ENCODE data around the gene TRPV2.
A peak's percentile ranks its signal among the peaks of the same experiment; 100 is the strongest.

The TRPV2 gene

GRCh38 chr17:16444258-16444886, 29.0 kb downstream of the TRPV2 start:
- no peaks in the 10 kb centered on the region for H3K9me2 ChIP-seq (replicated peaks; ENCODE audit: control insufficient read depth, low read length)
- H3K9me3 ChIP-seq (ENCODE audit: control insufficient read depth, insufficient read depth, low read length) = no peaks in the 10 kb centered on the region
- no peak overlapping the region for H3K27ac ChIP-seq (ENCODE audit: low read depth, low read length)
- H3K4me3 ChIP-seq (ENCODE audit: low read length) = no peak overlapping the region
- H4K20me1 ChIP-seq (ENCODE audit: control insufficient read depth, insufficient read depth, low read depth, low read length) = peaks cover 16% of the 10 kb centered on the region; the same call in 1 of the 2 replicates
- H3K4me1 ChIP-seq (ENCODE audit: control insufficient read depth, low read length) = peaks cover 41% of the 10 kb centered on the region
- H3K79me2 ChIP-seq (ENCODE audit: control insufficient read depth, low read length) = peaks cover 57% of the 10 kb centered on the region
- peaks cover 86% of the 10 kb centered on the region for H3F3A ChIP-seq (ENCODE audit: control insufficient read depth, insufficient read depth)
- H3K36me3 ChIP-seq (ENCODE audit: control insufficient read depth, low read length) = peaks cover 97% of the 10 kb centered on the region
- TF ChIP-seq EZH2phosphoT487 (IDR thresholded peaks at IDR 0.05; ENCODE audit: borderline replicate concordance, low read length) (no peak), CTCF (IDR thresholded peaks at IDR 0.05; ENCODE audit: low read depth, low read length, poor library complexity, severe bottlenecking) (no peak)
- H3K4me2 ChIP-seq (ENCODE audit: low read length) = no peak overlapping the region
- no peaks in the 10 kb centered on the region for H3K27me3 ChIP-seq (ENCODE audit: control insufficient read depth, low read length)

- Histone ChIP-seq H3K9me2 (replicated peaks; ENCODE audit: control insufficient read depth, low read length) (no peaks in the 10 kb centered on the region), H3K27me3 (ENCODE audit: control insufficient read depth, low read length) (no peaks in the 10 kb centered on the region), H3F3A (ENCODE audit: control insufficient read depth, insufficient read depth) (peaks cover 75% of the 10 kb centered on the region), H4K20me1 (ENCODE audit: control insufficient read depth, insufficient read depth, low read depth, low read length) (peaks cover 4% of the 10 kb centered on the region; the same call in 1 of the 2 replicates), H3K4me1 (ENCODE audit: control insufficient read depth, low read length) (peaks cover 26% of the 10 kb centered on the region), H3K79me2 (ENCODE audit: control insufficient read depth, low read length) (peaks cover 37% of the 10 kb centered on the region), H3K4me3 (ENCODE audit: low read length) (no peak overlapping the region), H3K4me2 (ENCODE audit: low read length) (no peak overlapping the region), H3K27ac (ENCODE audit: low read depth, low read length) (0 out of 2 replicates have a peak overlapping the region, but pooled peaks have one; percentile 8), H3K36me3 (ENCODE audit: control insufficient read depth, low read length) (peaks cover 84% of the 10 kb centered on the region), H3K9me3 (ENCODE audit: control insufficient read depth, insufficient read depth, low read length) (no peaks in the 10 kb centered on the region)
- TF ChIP-seq EZH2phosphoT487 (IDR thresholded peaks at IDR 0.05; ENCODE audit: borderline replicate concordance, low read length) = no peak
- no peak for TF ChIP-seq CTCF (IDR thresholded peaks at IDR 0.05; ENCODE audit: low read depth, low read length, poor library complexity, severe bottlenecking)
Observed at GRCh38 chr17:16446338-16446983, 31.1 kb downstream of the TRPV2 start.

- no peak overlapping the region for H3K27ac ChIP-seq (ENCODE audit: low read depth, low read length)
- H3K27me3 ChIP-seq (ENCODE audit: control insufficient read depth, low read length) = no peaks in the 10 kb centered on the region
- TF ChIP-seq CTCF (IDR thresholded peaks at IDR 0.05; ENCODE audit: low read depth, low read length, poor library complexity, severe bottlenecking) (no peak), EZH2phosphoT487 (IDR thresholded peaks at IDR 0.05; ENCODE audit: borderline replicate concordance, low read length) (no peak)
- H3F3A ChIP-seq (ENCODE audit: control insufficient read depth, insufficient read depth) = peaks cover 63% of the 10 kb centered on the region
- no peak overlapping the region for H3K4me3 ChIP-seq (ENCODE audit: low read length)
- no peak overlapping the region for H3K4me2 ChIP-seq (ENCODE audit: low read length)
- peaks cover 4% of the 10 kb centered on the region; the same call in 1 of the 2 replicates for H4K20me1 ChIP-seq (ENCODE audit: control insufficient read depth, insufficient read depth, low read depth, low read length)
- H3K79me2 ChIP-seq (ENCODE audit: control insufficient read depth, low read length) = peaks cover 24% of the 10 kb centered on the region
- no peaks in the 10 kb centered on the region for H3K9me2 ChIP-seq (replicated peaks; ENCODE audit: control insufficient read depth, low read length)
- H3K4me1 ChIP-seq (ENCODE audit: control insufficient read depth, low read length) = peaks cover 14% of the 10 kb centered on the region
- H3K9me3 ChIP-seq (ENCODE audit: control insufficient read depth, insufficient read depth, low read length) = no peaks in the 10 kb centered on the region
- H3K36me3 ChIP-seq (ENCODE audit: control insufficient read depth, low read length) = peaks cover 72% of the 10 kb centered on the region
Observed at GRCh38 chr17:16447676-16448075, 32.3 kb downstream of the TRPV2 start.
